Heart right ventricle (tissue), 16 donors: ENCODE measurements around the gene DGCR6L. TPM values are rescaled to one million over a fixed set of nuclear protein-coding genes. Genes with fewer than 3 reads are reported as not detected.
"Not testable (repeated sequence)": the region's sequence is repeated elsewhere in the genome, so short reads cannot be mapped to it uniquely, and the experiment has no call there.

Experiments used
- ATAC-seq, 8 donors: fragments of 200-7000 bp; cut with Tn5 transposase; one replicate each; pipeline ENCODE4 v1.9.1; 2020; ENCODE audit warnings: mild to moderate bottlenecking in 8 of 8, moderate library complexity in 8 of 8, moderate number of reproducible peaks in 1 of 8
- DNase-seq, 2 donors: peaks; one replicate each; pipeline ENCODE4 v3.0.0-alpha.2; 2020
- H3K27ac ChIP-seq, 10 donors: fragments of 200-600 bp; sonication (generic) in 2 of 10; one replicate each; pipeline versions ENCODE4 v1.5.0 to v1.8.0; 2020 to 2022; ENCODE audit warnings: mild to moderate bottlenecking in 3 of 10
- H3K27me3 ChIP-seq, 7 donors: fragments of 200-600 bp; one replicate each; pipeline ENCODE4 v1.8.0; 2021 to 2022; ENCODE audit warnings: mild to moderate bottlenecking in 2 of 7
- H3K36me3 ChIP-seq, 9 donors: fragments of 200-600 bp; sonication (generic) in 1 of 9; one replicate each; pipeline versions ENCODE4 v1.5.0 to v1.8.0; 2020 to 2022; ENCODE audit warnings: mild to moderate bottlenecking in 2 of 9
- H3K4me1 ChIP-seq, 9 donors: fragments of 200-600 bp; sonication (generic) in 1 of 9; one replicate each; pipeline versions ENCODE4 v1.5.0 to v1.8.0; 2020 to 2022; ENCODE audit warnings: mild to moderate bottlenecking in 4 of 9
- H3K4me3 ChIP-seq, 10 donors: fragments of 200-600 bp; sonication (generic) in 2 of 10; one replicate each; pipeline versions ENCODE4 v1.5.0 to v1.8.0; 2020 to 2022; ENCODE audit warnings: mild to moderate bottlenecking in 7 of 10, moderate library complexity in 2 of 10
- H3K9me3 ChIP-seq, 11 donors: fragments of 200-600 bp in 10 of 11; sonication (generic) in 2 of 11; one replicate each; pipeline versions ENCODE4 v1.5.0 to v1.8.0; 2013 to 2022; ENCODE audit warnings: mild to moderate bottlenecking in 2 of 11, control low read depth in 1 of 11, moderate library complexity in 1 of 11
- WGBS, 2 donors: extraction: QIAGEN DNeasy Blood & Tissue Kit; methylation state at CpG; one replicate each; pipeline ENCODE4 v1.1.7; 2013; ENCODE audit warnings: inconsistent platforms in 1 of 2; 5-methylcytosine and 5-hydroxymethylcytosine counted together
- intact Hi-C, 10 donors: fragments of 100-400 bp; cut with DNase I; formaldehyde crosslinking; loops; one replicate each; pipeline versions ENCODE4 v1.11.1 to v1.14.2; 2022
- polyA plus RNA-seq, 2 donors: library from polyadenylated mRNA; stranded (reverse); fragments of 200-250 nt; gene quantifications; one replicate each; pipeline ENCODE4 v1.2.3, GENCODE V29; 2013
- total RNA-seq, 10 donors: library from RNA; stranded (reverse); fragmentation: NEBNext Ultra II Directional in 3 of 10; extraction: Animal tissue kit (Norgen Biotek cat#: 25700) in 3 of 10; gene quantifications; one replicate each; pipeline versions ENCODE4 v1.2.1 to v1.2.4, GENCODE V29; 2021 to 2023
- TF ChIP-seq, protein P1 (sequence below), 9 donors: fragments of 200-600 bp; sonication (generic) in 2 of 9; IDR thresholded peaks; one replicate each; pipeline versions ENCODE4 v1.5.0 to v1.8.0; 2021 to 2022; ENCODE audit warnings: antibody characterized with exemption in 9 of 9, mild to moderate bottlenecking in 5 of 9, moderate library complexity in 1 of 9
- donor health status: Arrhythmogenic right ventricular cardiomyopathy.
- donor health status: ischemic (EF 13 %, LVEDD 7.1; RV severe dilation, severe dysfunction).
- donor health status: healthy with polysubstance abuse.
- donor health status: DM: no; HTN: yes; CAD: no.
- donor health status: DM: no; HTN: no; CAD: no.
- donor health status: ischemic (EF 25% LVEDD 6.9; RV normal size, moderate dysfunction).
- donor health status: ischemic (EF 25% LVEDD 5.7; RV mildly dilated, moderate dysfunction).
- donor health status: healthy.
- donor health status: DM: yes; HTN: yes; CAD: no.
- donor health status: Ischemic cardiomyopathy.
- donor health status: ischemic (EF 35%, LVEDD 5.7; RV mildly dilated, moderate dysfunction).
- donor health status: nonischemic (EF 11% LVEDD 7.7; RV severe dilation, severe dysfunction).
- donor health status: DM: yes; HTN: yes; CAD: no.
- donor health status: PGD.
- donor health status: ischemic (EF 29% LVEDD 5.4; RV normal size, mild dysfunction).
- donor health status: nonischemic (EF 23%, LVEDD 6.1; RV moderate dilation, normal function).

DGCR6L gene
- total and polyA plus RNA-seq, 12 donors = 37.9 to 90.3 (median 41.7) TPM

- whole genome bisulfite sequencing, 2 donors = 96 to 97% methylated on average over 13 of the region's 13 CpGs
- Histone ChIP-seq H3K36me3 (no peaks in the 10 kb centered on the region), H3K4me1 (peaks cover 0 to 6% (median 0%) of the 10 kb centered on the region in 9 donors), H3K27me3 (no peaks in the 10 kb centered on the region), H3K4me3 (no peak overlapping the region), H3K9me3 (no peaks in the 10 kb centered on the region), H3K27ac (no peak overlapping the region)
- intact Hi-C loops = no loop called here
- TF ChIP-seq, protein P1, sequence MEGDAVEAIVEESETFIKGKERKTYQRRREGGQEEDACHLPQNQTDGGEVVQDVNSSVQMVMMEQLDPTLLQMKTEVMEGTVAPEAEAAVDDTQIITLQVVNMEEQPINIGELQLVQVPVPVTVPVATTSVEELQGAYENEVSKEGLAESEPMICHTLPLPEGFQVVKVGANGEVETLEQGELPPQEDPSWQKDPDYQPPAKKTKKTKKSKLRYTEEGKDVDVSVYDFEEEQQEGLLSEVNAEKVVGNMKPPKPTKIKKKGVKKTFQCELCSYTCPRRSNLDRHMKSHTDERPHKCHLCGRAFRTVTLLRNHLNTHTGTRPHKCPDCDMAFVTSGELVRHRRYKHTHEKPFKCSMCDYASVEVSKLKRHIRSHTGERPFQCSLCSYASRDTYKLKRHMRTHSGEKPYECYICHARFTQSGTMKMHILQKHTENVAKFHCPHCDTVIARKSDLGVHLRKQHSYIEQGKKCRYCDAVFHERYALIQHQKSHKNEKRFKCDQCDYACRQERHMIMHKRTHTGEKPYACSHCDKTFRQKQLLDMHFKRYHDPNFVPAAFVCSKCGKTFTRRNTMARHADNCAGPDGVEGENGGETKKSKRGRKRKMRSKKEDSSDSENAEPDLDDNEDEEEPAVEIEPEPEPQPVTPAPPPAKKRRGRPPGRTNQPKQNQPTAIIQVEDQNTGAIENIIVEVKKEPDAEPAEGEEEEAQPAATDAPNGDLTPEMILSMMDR (IDR thresholded peaks at IDR 0.05) = no peak
- ATAC-seq (no peak), DNase-seq (no peak)
These were observed 44.0 kb downstream of the DGCR6L start for GRCh38 chr22:20275836-20276235.

GRCh38 chr22:20275325-20275724 is 44.5 kb downstream of the DGCR6L start:
- H3K9me3 ChIP-seq, intact Hi-C loops, H3K4me1 ChIP-seq, H3K4me3 ChIP-seq, H3K27me3 ChIP-seq, H3K36me3 ChIP-seq, H3K27ac ChIP-seq, DNase-seq, ATAC-seq: not testable (repeated sequence)
- 71 to 89% methylated on average over 5 of the region's 7 CpGs for WGBS, 2 donors

DNA sequence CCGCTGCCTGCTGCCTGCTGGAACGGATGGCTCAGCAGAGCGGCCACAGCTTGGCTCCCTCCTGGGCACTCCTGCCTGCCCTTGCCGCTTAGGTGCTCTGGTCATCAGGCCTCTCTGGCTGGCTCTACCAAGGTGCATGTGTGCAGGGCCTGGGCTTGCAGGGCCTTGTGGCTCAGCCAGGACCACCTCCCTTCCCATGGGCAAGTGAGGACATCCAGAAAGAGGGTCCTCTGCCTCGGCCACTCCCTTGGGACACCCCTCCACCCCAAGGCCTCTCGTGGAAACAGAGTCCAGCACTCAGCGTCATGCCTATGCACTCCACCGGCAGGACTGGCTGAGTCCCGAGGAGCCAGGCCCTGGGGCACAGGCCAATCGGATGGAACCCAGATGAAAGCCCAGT is 45.5 kb downstream of the DGCR6L start:
- not testable (repeated sequence) for H3K9me3 ChIP-seq, ATAC-seq, DNase-seq, H3K27me3 ChIP-seq, H3K36me3 ChIP-seq, H3K27ac ChIP-seq, H3K4me1 ChIP-seq, H3K4me3 ChIP-seq
- 85 to 87% methylated on average over 7 to 9 of the region's 10 CpGs for WGBS, 2 donors
- intact Hi-C loops = loop anchor here in 1 of 10 donors (5.0 kb wide), 1 partner anchor 102 kb away; no protein-coding TSS in a partner anchor

DNA sequence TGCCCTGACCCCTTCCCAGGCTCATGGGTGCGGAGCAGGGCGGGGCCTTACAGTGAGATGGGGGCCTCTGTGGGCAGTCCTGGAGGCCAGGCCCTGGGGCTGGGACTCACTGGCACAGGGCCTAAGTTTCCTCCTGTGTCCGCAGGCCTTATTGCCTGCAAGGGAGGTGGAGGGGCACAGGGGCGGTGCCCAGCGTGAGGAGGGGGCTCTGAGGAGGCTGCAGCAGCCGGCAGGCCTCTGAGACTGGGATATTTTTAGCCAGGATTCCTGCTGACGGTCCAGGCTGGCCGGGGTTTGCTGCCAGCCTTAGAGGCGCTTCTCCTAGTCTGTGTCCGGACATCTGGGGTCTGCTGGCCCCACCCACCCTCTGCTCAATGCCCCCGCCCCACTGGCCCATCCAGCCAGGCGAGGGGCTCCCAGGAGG is 46.1 kb downstream of the DGCR6L start:
- no peaks in the 10 kb centered on the region for H3K27me3 ChIP-seq
- no peak overlapping the region for H3K27ac ChIP-seq
- DNase-seq = no peak
- TF ChIP-seq, protein P1 (IDR thresholded peaks at IDR 0.05) = no peak
- no peak overlapping the region for H3K4me3 ChIP-seq
- H3K9me3 ChIP-seq = no peaks in the 10 kb centered on the region
- WGBS, 2 donors = 39 to 40% methylated on average over 12 of the region's 12 CpGs
- no peaks in the 10 kb centered on the region for H3K36me3 ChIP-seq
- intact Hi-C loops = loop anchor here in 1 of 10 donors (5.0 kb wide), 1 partner anchor 101 kb away; no protein-coding TSS in a partner anchor
- peak in 2 of 8 donors; percentile 17 to 43 for ATAC-seq
- peaks cover 0 to 7% (median 0%) of the 10 kb centered on the region in 9 donors for H3K4me1 ChIP-seq

DNA sequence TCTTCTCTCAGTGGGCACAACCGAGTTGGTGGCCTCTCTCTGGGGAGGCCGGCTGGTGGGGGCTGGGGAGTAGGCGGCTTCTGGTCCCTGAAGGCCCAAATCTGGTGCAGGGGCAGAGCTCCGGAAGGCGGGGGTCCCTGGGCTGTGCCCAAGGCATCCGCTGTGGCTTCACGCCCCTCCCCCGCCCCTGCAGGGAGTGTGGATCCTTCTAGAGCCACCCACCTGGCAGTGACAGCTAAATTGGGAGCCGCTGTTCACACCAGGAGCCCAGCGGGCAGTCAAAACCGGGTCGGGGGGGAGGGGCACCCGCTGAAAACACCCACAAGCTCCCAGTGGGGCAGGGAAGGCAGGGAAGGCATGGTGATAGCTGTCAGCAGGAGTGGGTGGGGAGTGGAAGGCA is 47.2 kb downstream of the DGCR6L start:
- ATAC-seq = no peak
- Histone ChIP-seq H3K4me1 (peaks cover 0 to 12% (median 4%) of the 10 kb centered on the region in 9 donors), H3K27me3 (peaks cover 0 to under 1% (median 0%) of the 10 kb centered on the region in 7 donors), H3K27ac (no peak overlapping the region), H3K36me3 (no peaks in the 10 kb centered on the region), H3K4me3 (no peak overlapping the region), H3K9me3 (no peaks in the 10 kb centered on the region)
- no peak for DNase-seq
- intact Hi-C loops = loop anchor here in 1 of 10 donors (5.0 kb wide), 1 partner anchor 100 kb away; no protein-coding TSS in a partner anchor
- TF ChIP-seq, protein P1 (IDR thresholded peaks at IDR 0.05) = no peak
- WGBS, 2 donors = 75 to 80% methylated on average over 13 of the region's 13 CpGs
